Epithelial cell of proximal tubule (primary cell): Measurements from ENCODE around the gene WDR62. TPM values are rescaled to one million over a fixed set of nuclear protein-coding genes. Genes with fewer than 3 reads are reported as not detected.

Source experiments
- DNase-seq: peaks from one replicate; pipeline ENCODE4 v3.0.0-alpha.2; 2011; ENCODE audit warnings: low read depth
- H3K4me3 ChIP-seq: 2 replicates; pipeline ENCODE4 v1.5.1; 2011; ENCODE audit warnings: low read depth, mild to moderate bottlenecking, low read length
- CTCF ChIP-seq: conservative IDR thresholded peaks from 2 replicates; pipeline ENCODE4 v1.5.1; 2012; ENCODE audit warnings: low read depth, mild to moderate bottlenecking, low read length
- total RNA-seq: library from RNA; depleted of rRNA; stranded (reverse); fragments of >200 nt; gene quantifications from 2 replicates; pipeline ENCODE4 v1.2.3, GENCODE V29; 2015

WDR62 gene
- total RNA-seq, 1 donor from 2014 or later: 12.7 TPM

GRCh38 chr19:36093146-36093662, 38.5 kb downstream of the WDR62 start:
- H3K4me3 ChIP-seq: no peak overlapping the region
- TF ChIP-seq CTCF: no peak
- no peak for DNase-seq

GRCh38 chr19:36093687-36094086, 39.0 kb downstream of the WDR62 start:
- DNase-seq: no peak
- no peak overlapping the region for H3K4me3 ChIP-seq
- no peak for TF ChIP-seq CTCF

- no peak for TF ChIP-seq CTCF
- no peak for DNase-seq
- no peak overlapping the region for H3K4me3 ChIP-seq
Observed at GRCh38 chr19:36097036-36097435, 42.3 kb downstream of the WDR62 start.

GRCh38 chr19:36099166-36099785, 44.6 kb downstream of the WDR62 start:
- DNase-seq: no peak
- TF ChIP-seq CTCF: no peak
- no peak overlapping the region for H3K4me3 ChIP-seq

GRCh38 chr19:36100476-36100875, 45.8 kb downstream of the WDR62 start:
- TF ChIP-seq CTCF: no peak
- no peak for DNase-seq
- H3K4me3 ChIP-seq: no peak overlapping the region

GRCh38 chr19:36101550-36102327, 47.0 kb downstream of the WDR62 start:
- DNase-seq: no peak
- H3K4me3 ChIP-seq: no peak overlapping the region
- TF ChIP-seq CTCF: no peak
